ENCODE measurements around the gene SLC13A4.
"Not testable (repeated sequence)": the region's sequence is repeated elsewhere in the genome, so short reads cannot be mapped to it uniquely, and the experiment has no call there.

The SLC13A4 gene

DNA sequence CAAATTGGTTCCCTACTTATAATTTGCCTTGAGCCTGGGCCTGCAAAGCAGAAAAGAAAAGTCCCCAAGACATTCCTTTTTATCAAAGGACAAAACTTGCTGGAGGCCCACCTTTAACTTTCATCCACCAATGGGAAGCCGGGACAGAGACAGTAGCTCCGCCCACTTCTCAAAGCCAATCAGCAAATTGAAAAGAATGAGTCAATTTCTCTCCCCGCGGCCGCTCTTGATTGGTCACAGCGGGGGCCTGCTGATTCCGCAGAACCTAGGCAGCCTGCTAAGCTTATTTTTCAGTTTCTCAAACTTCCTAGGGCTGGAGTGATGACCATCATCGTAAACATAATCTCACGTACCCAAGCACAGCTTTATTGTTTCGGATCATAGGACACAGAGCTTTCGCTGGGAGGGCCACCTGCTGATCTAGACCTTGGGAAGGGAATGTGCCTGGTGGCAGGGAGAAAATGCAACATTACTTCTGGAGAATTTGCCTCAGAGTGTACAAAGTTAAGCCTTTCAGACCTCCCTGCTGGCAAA lies at the start of gene SLC13A4:
Gene SLC13A4 (minus strand): TSS at position 51 of the 534 bp plus-strand sequence. CDS start 690 bp downstream, outside the sequence.
- DNase-seq: no peak

DNA sequence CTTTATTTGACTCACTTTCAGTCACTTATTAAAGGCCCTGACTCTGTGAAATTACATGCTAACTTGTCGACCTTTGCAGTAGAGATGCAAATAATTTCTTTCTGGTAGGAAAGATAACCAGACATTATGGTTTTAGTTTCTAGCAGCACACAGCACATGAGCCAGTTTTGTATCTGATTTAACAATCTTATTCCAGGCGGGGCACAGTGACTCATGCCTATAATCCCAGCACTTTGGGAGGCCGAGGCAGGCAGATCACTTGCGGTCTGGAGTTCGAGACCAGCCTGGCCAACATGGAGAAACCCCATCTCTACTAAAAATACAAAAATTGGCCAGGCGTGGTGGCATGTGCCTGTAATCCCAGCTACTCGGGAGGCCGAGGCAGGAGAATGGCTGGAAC lies 47.9 kb upstream of the SLC13A4 start:
- not testable (repeated sequence) for DNase-seq

GRCh38 chr7:135775230-135775629 lies 47.2 kb upstream of the SLC13A4 start:
- no peak for DNase-seq

- DNase-seq: no peak
Measured at GRCh38 chr7:135774284-135774683, 46.3 kb upstream of the SLC13A4 start.

DNA sequence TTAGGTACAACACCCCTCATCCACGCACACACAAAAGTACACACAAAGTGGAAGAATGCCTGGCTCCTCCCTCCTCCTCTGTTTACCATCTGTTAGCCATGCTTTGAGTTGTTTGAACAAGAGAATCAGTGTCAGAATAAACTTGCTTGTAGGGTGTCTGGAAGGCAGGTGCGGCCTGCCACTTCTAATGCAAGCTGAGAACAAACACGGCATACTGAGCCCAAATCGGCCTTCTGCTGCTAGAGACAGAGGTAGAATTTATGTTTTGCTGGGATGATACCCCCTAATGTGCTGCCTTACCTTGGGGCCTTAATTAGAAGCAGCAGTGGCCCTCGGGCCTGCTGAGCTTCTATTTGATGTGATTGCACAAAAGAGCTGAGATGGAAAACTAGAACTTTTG lies 45.5 kb upstream of the SLC13A4 start:
- no peak for DNase-seq

GRCh38 chr7:135772639-135773222 lies 44.7 kb upstream of the SLC13A4 start:
- no peak for DNase-seq

- DNase-seq: no peak
Measured at GRCh38 chr7:135771961-135772638, 44.1 kb upstream of the SLC13A4 start.

DNA sequence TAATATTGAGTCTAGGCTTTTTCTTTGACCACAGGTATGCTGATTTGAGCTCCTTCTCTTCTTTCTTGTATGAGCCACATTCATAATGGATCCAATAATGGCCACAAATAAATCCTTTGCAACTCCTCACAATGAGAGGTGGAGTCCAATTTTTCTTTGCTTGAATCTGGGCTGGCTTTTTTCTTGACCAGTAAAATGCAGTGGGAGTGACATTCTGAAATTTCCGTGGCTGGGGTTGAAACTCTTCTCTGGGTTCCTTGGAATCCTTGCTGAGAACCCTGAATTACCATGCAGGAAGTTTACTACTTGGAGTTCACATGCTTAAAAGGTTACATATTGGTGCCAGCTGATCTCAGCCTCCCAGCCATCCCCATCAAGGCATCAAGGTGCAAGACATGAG lies 43.1 kb upstream of the SLC13A4 start:
- no peak for DNase-seq

DNA sequence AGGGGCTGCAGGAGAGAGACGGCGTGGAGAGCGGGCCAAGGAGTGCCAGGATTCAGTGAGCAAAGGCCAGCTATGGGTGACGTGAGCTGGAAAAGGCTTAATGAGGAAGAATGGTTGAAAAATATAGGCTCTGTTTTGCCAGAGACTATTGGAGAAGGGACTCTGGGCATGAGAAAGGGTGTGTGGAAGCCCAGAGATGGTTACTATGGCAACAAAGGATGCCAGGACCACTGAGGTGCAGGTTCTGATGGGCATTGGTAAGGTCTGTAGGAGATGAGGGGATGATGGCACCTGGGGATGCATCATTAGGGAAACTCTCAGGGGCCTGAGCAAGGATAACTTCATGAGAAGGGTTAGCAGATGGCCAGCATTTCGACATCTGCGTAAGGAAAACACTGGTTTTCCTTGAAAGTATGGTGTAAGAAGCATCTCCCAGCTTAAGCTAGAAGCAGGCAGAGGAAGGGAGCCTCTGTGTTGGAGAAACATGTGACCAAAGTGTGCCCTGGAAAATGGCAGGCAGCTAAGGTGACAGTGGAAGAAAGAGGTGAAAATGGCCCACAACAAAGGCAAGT lies 42.2 kb upstream of the SLC13A4 start:
- no peak for DNase-seq

- DNase-seq: no peak
Measured at GRCh38 chr7:135769005-135769802, 41.2 kb upstream of the SLC13A4 start.

DNA sequence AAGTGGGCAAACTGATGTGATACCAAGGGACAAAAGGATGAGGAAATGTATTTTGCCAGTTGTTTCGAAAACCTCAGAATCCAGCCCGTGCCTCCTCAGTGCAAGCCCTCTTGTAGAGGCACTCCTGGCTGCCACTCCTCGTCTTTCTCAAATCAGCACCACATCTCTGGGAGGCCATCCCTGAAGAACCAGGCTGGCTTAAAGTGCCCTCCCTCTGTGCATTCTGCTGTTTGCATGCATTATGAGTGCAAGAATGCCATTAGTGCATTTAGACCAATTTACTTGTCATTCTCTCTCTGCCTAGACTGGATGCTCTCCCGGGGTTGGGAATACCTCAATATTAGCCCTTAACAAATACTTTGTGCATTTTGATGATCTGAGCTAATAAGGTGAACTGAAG lies 40.5 kb upstream of the SLC13A4 start:
- no peak for DNase-seq

DNA sequence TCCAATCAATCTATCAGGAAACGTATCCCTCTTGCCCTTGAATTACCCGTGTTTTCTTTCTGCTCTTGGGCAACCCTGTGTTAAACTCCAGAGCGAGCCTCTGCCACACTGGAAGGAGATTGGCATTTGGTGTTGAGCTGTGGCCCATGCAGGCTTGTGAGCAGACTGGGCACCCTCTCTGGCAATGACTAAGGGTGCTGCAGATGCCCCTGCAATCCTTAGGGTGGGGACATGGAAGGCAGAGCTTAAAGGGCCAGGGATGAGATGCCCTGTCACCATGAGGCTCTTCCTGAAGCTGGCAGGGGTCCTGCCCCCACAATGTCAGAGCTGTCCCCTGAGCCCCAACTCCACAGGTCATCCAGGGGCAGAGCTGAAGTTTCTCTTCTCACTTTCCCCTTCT lies 40.1 kb upstream of the SLC13A4 start:
- DNase-seq: no peak

DNA sequence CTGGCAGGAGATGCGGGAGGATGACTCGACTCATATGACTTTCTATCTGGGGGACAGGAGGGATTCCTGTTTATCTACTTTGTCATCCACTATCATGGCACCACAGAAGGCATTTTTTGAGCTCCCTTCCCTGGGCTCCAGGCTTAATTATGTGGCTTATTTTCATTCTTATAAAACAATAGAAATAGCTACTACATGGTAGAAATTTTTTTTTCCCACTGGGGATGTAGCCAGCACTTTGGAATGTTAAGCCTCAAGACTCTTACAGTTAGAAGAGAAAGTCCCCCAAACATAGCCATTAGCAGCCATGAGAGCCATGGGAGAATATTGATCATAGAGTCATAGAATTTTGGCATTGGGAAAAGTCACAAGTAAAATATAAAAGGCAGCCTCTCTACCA lies 35.3 kb upstream of the SLC13A4 start:
- DNase-seq: no peak

GRCh38 chr7:135761751-135762488 lies 33.9 kb upstream of the SLC13A4 start:
- no peak for DNase-seq

GRCh38 chr7:135759532-135759931 lies 31.5 kb upstream of the SLC13A4 start:
- no peak for DNase-seq

- DNase-seq: no peak
Measured at GRCh38 chr7:135758531-135758932, 30.5 kb upstream of the SLC13A4 start.

DNA sequence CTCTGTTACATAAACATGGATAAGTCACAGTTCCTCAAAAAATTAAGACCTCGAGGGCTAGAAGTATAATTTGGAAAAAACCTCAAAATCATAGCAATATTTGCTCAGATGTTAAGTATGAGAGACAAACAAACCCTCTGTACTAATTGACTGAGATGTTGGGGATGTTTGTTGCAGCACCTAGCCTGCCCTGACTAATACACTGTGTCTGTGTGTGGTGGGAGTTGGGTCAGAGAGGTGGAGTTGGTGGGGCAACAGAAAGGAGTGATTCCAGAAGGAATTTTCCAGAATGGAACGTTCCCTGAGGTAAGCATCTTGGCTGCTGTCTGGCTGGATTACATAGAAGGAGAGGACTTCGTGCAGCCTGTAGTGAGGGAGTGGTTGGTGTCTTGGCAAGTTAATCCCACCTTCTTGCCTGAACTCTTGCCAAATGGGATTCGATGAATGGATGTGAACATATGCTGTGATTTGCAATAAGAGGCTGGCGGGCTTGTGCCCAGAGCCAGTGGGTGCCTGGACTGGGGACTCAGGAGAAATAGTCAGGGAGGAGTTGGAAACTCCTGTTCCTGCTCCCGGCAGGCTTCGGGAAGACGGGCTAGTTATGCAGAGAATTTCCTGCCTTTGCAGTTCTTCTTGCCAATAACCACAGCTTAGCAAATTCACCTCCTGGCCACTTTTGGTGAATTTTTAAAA lies 29.9 kb upstream of the SLC13A4 start:
- DNase-seq: no peak

GRCh38 chr7:135756191-135756590 lies 28.2 kb upstream of the SLC13A4 start:
- no peak for DNase-seq

DNA sequence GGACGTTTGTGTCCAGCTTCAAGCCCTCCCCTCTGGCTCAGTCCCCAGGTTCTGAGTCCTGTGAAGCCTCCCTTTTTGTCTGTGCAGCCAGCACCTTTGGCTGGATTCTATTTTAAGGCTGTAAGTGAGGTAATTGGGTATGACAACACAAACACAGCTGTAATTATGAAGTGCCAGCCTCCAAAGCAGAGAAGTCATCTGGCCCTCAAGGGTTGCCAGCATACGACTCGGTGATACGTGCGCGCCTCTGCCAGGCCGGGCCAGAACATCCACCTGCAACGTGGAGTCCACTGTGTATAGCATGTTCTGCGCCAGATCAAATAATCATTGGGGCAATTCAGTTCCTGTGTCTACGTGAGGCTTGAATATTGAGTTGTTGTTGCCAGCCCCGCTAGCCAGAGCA lies 27.4 kb upstream of the SLC13A4 start:
- no peak for DNase-seq

GRCh38 chr7:135753616-135754413 lies 25.8 kb upstream of the SLC13A4 start:
- DNase-seq: no peak

DNA sequence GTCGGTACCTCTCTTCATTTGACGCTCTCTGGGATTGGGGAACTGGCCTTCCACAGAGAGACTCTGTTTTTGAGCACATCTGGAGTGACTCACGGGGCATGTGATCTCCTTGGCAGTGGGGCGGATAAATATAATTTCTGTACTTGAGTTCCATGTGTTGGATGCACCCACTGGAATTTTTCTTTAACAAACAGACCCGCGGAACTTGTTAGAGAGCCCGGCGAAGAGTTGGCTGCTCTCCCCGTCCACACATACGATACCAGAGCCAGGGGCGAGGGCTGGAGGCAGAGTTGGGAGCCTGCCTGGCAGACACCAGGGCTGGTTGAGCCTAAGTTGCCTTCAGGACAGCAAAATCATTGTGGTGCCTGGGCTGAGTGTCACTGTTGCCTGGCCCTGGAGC lies 20.8 kb upstream of the SLC13A4 start, which contains the start of gene FAM180A:
Gene FAM180A (minus strand): TSS at position 44 of the 400 bp plus-strand sequence. CDS start 233 bp downstream, outside the sequence.
- DNase-seq: no peak
